ENCODE results near the gene RHOXF1. TPM values are rescaled to one million over a fixed set of nuclear protein-coding genes. Genes with fewer than 3 reads are reported as not detected.
"Not testable (repeated sequence)": the region's sequence is repeated elsewhere in the genome, so short reads cannot be mapped to it uniquely, and the experiment has no call there.

Gene RHOXF1
- total RNA-seq, 1 donor from 2014 or later = not detected

- intact Hi-C loops (cut with micrococcal nuclease) = no loop called here
- H3K36me3 ChIP-seq = no peaks in the 10 kb centered on the region
- H3K4me1 ChIP-seq = no peaks in the 10 kb centered on the region
- no peaks in the 10 kb centered on the region for H3K27me3 ChIP-seq (ENCODE audit: low read depth)
- H3K9me3 ChIP-seq (replicated peaks) = no peaks in the 10 kb centered on the region
- H3K4me3 ChIP-seq = no peak overlapping the region
- DNase-seq = no peak
- H3K27ac ChIP-seq (replicated peaks) = no peak overlapping the region
- TF ChIP-seq CTCF (IDR thresholded peaks at IDR 0.05; ENCODE audit: borderline replicate concordance) = no peak
Measured at GRCh38 chrX:120144178-120144844, 28.6 kb upstream of the RHOXF1 start.

- Histone ChIP-seq H3K4me1 (no peaks in the 10 kb centered on the region), H3K9me3 (replicated peaks) (no peaks in the 10 kb centered on the region), H3K27me3 (ENCODE audit: low read depth) (no peaks in the 10 kb centered on the region), H3K27ac (replicated peaks) (no peak overlapping the region), H3K4me3 (no peak overlapping the region), H3K36me3 (no peaks in the 10 kb centered on the region)
- no peak for TF ChIP-seq CTCF (IDR thresholded peaks at IDR 0.05; ENCODE audit: borderline replicate concordance)
- DNase-seq = no peak
- intact Hi-C loops (cut with micrococcal nuclease) = no loop called here
Measured at GRCh38 chrX:120140293-120140981, 24.7 kb upstream of the RHOXF1 start.

DNA sequence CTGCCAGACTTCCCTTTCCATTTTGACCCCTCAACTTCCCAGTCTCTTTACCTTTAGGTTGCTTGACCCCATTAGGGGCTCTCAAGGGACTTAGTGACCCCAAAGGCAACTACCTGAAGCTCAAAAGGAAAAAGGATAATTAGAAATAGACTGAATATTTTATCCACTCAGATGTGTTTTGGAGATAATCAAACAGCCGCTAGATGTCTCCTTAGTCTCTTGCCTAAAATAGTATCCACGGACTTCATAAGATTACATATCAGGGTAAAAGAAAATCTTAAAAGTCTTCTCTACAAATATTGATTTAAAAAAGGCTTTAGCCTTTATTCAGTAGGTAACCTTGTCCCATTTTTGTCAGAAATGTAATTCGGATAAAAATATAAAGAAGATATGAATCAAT is 21.7 kb upstream of the RHOXF1 start:
- Histone ChIP-seq H3K9me3 (replicated peaks) (no peaks in the 10 kb centered on the region), H3K4me1 (no peaks in the 10 kb centered on the region), H3K4me3 (no peak overlapping the region), H3K36me3 (no peaks in the 10 kb centered on the region), H3K27me3 (ENCODE audit: low read depth) (no peaks in the 10 kb centered on the region), H3K27ac (replicated peaks) (no peak overlapping the region)
- intact Hi-C loops (cut with micrococcal nuclease) = no loop called here
- no peak for DNase-seq
- no peak for TF ChIP-seq CTCF (IDR thresholded peaks at IDR 0.05; ENCODE audit: borderline replicate concordance)

- no peak for TF ChIP-seq CTCF (IDR thresholded peaks at IDR 0.05; ENCODE audit: borderline replicate concordance)
- intact Hi-C loops (cut with micrococcal nuclease) = no loop called here
- Histone ChIP-seq H3K36me3 (no peaks in the 10 kb centered on the region), H3K9me3 (replicated peaks) (no peaks in the 10 kb centered on the region), H3K4me3 (no peak overlapping the region), H3K27ac (replicated peaks) (no peak overlapping the region), H3K27me3 (ENCODE audit: low read depth) (no peaks in the 10 kb centered on the region), H3K4me1 (no peaks in the 10 kb centered on the region)
- no peak for DNase-seq
Measured at GRCh38 chrX:120136840-120137239, 21.1 kb upstream of the RHOXF1 start.

DNA sequence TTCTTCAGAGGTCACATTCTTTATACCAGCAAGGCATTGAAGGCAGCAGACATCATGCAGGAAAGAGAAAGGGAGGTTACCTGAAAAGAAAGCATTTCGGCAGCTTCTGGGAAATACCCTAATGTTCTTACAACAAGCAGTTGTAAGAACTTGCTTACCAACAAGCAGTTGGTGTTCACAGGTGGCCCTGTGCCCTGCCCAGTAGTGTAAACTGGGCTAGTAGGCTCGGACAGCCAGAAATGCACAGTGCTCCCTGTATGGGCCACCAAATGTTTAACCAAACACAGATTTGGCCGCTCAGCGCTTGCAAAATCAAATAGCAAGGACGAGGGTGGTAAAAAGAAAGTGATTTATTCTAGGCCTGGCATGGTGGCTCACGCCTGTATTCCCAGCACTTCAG is 20.4 kb upstream of the RHOXF1 start:
- DNase-seq = no peak
- no peak overlapping the region for H3K4me3 ChIP-seq
- H3K27ac ChIP-seq (replicated peaks) = no peak overlapping the region
- no peaks in the 10 kb centered on the region for H3K27me3 ChIP-seq (ENCODE audit: low read depth)
- H3K4me1 ChIP-seq = no peaks in the 10 kb centered on the region
- H3K9me3 ChIP-seq (replicated peaks) = no peaks in the 10 kb centered on the region
- no peak for TF ChIP-seq CTCF (IDR thresholded peaks at IDR 0.05; ENCODE audit: borderline replicate concordance)
- intact Hi-C loops (cut with micrococcal nuclease) = no loop called here
- no peaks in the 10 kb centered on the region for H3K36me3 ChIP-seq

GRCh38 chrX:120128306-120128846 is 12.7 kb upstream of the RHOXF1 start:
- H3K4me3 ChIP-seq; intact Hi-C loops (cut with micrococcal nuclease); H3K27me3 ChIP-seq (ENCODE audit: low read depth); H3K27ac ChIP-seq (replicated peaks); H3K9me3 ChIP-seq (replicated peaks); H3K4me1 ChIP-seq; DNase-seq; H3K36me3 ChIP-seq: not testable (repeated sequence)
